ENCODE data around the gene FHIT.

The FHIT gene

DNA sequence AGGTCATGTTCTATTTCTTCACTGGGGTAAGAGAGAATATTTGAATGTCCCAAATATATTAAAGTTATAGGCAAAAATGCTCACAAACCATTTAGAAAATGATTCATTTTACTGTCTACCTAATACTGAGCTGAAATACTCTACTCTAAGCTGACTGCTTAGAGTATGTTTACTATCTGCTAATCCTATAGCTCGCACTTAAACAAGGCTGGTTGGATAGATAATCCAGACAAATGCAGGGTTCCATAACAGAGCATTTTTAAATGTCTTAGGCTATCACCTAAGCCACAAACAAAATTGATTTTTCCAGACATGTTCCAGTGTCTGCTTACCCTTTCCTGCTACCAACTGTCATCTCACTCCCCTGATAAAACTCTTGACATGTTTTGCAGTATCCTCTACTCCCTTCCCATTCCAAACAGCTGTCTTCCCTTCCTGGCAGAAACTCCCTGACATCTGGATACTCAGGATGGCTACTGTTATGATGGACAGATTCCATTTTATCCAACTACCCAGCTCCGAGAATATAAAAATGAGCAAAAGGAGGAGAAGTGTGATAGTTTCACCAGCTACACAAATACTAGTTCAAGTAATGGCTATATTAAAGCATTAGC, 1034.7 kb downstream of the FHIT start:
- no peak for DNase-seq (ENCODE audit: low read depth)

DNA sequence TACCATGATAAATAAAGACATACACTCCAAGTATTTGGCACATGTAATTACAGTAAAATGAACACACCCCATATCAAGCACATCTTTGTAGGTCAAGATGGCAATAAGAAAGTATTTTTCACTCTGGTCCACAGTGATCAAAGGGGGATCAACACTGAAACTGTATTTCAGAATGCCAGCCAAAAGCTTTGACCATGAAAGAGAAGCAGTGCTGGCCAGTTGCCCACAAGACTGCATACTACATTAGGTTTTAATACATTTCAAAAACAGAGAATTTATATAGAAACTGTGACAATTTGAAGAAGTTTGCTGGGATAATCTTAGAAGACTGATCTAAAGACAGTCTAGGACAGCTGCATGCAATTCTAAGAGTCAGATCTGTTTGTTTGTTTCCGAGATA, 1035.3 kb downstream of the FHIT start:
- DNase-seq (ENCODE audit: low read depth): no peak

GRCh38 chr3:60207905-60208304, 1043.3 kb downstream of the FHIT start:
- no peak for DNase-seq (ENCODE audit: low read depth)

DNA sequence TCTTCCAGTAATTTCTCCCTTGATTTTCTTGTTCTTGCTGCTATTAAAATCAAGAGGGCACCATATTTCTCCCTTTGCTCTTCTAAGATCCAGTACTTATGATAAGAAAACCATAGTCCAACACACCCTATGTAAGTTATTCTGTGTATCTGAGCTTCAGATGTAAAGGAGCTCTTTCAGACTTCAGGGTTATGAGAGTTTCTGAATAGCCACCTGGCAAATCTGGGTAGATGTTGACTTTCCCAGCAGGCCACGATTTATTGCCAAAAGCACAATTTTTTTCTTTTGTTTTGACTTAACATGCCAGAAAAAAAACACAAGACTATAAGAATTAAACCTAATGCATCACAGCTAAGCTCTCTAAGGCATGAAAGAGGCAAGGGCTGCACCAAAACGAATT, 1045.0 kb downstream of the FHIT start:
- DNase-seq (ENCODE audit: low read depth): no peak

- no peak for DNase-seq (ENCODE audit: low read depth)
These were observed 1049.1 kb downstream of the FHIT start for GRCh38 chr3:60202052-60202726.

GRCh38 chr3:60199306-60199705, 1051.9 kb downstream of the FHIT start:
- DNase-seq (ENCODE audit: low read depth): no peak

GRCh38 chr3:60198179-60198720, 1053.0 kb downstream of the FHIT start:
- DNase-seq (ENCODE audit: low read depth): no peak

DNA sequence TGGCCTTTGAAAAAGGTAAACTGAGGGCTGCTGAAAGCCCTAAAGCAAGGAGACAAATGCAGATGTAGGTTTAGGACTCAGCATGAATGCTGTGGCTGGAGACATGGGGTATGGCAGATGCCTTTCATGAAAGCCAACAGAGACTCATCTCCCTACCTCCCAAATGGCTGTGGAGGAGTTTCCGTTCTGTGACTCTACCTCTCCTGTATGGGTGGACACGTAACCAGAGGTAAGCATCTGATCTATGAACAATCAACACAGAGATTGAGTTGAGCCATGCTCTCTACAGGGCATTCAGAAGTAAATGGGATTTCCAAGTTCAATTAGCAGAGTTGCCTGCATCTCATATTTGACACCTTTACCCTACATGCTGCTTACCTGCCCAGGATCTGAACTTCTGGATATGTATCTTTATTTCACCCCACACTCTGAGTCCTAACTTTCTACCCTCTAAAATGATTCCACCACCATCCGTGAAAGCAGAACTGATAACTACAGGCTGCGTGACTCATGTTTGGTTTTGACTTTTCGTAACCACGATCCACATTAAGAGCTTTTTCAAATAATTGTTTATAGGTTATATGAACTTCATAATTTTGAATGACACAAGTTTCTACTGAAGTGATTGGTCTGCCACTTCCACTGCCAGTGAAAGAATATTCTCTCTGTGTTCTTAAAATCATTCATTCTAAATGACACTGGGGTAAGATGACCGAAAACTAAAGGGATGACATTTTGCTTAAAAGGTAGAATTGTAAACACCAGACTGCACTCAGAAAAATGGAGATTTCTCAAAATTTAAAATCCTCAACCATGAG, 1058.7 kb downstream of the FHIT start:
- DNase-seq (ENCODE audit: low read depth): no peak

GRCh38 chr3:60190073-60190472, 1061.2 kb downstream of the FHIT start:
- no peak for DNase-seq (ENCODE audit: low read depth)

- DNase-seq (ENCODE audit: low read depth): no peak
These were observed 1061.9 kb downstream of the FHIT start for GRCh38 chr3:60189304-60189703.

DNA sequence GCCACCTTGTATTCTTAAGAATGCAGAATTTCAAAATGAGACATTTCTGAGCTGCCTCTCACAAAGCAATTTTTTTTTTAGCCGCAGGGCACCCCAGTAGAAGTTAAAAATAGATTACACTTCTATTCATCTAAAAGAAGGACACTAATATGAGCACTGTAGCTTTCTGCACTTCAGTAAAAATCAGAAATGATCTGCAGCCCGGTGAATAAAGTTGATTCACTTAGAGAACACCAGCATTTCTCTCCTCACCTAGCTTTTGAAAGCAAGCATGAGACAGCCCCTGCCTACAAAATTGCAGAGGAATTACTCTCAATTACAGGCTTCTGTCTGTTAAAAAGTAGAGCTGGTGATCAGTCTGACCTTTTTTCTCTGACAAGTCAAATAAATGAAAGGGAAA, 1062.4 kb downstream of the FHIT start:
- DNase-seq (ENCODE audit: low read depth): no peak

- DNase-seq (ENCODE audit: low read depth): no peak
These were observed 1063.9 kb downstream of the FHIT start for GRCh38 chr3:60187343-60187742.

DNA sequence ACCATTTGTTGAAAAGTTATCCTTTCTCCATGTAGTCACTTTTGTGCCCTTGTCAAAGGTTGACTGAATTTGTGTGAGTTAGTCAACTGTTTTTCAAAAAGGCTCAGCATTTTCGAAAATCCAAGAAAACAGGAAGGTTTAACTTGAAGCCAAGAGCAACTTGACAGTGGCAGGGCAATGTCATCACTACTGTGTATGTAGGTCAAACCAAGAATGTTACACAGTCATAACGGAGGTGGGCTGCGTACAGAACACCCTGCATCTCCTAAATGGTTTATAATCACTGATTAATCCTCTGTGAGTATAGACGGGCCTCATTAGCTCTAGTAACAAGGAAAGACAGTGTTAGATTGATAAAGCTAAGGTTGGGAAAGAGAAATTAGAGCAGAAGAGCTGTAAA, 1064.9 kb downstream of the FHIT start:
- no peak for DNase-seq (ENCODE audit: low read depth)

DNA sequence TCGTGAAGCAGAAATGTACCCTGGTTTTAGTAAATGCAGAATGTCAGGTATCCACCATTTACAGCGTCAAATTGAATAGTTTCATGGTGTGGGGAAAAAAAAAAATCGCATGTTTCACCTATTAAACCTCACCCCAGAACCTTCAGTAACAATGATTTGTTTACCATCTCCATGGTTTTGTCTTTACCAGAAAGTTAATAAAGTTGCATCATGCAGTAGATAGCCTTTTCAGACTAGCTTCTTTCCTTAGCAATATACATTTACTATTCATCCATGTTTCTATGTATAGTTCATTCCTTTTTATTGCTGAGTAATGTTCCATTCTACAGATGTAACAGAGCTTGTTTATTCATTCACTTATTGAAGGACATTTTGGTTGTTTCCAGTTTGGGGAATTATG, 1066.1 kb downstream of the FHIT start:
- no peak for DNase-seq (ENCODE audit: low read depth)

GRCh38 chr3:60182697-60183096, 1068.6 kb downstream of the FHIT start:
- DNase-seq (ENCODE audit: low read depth): no peak

DNA sequence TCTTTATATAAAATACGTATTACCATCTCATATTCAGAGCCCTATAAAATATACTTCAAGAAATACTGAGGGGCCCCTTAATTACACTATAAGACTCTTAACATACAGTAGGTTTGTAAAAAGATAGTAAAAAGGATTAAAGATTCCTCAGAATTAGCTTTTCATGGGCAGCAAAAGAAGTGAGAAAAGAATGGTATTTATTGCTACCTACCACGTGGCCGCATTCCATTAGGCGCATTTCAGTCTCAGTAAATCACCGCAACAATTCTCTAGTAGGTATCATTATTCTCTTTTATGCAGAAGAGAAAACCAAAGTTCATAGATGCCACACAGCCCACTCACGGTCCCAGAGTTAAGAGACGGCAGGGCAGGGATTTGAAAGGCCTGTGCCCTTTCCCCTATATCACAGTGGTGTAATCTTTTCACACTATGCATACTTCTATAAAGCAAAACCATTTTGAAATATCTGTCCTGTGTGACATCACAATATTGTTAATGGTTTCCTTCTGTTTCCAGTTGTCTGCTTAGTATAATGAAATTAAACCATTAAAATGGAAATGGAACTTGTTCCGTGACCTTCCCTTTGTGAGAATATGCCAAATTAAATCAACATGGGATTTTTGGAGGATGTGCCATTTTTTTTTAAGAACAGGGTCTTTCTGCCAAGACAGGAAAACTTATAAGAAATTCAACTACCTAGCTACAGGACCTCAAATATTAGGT, 1072.2 kb downstream of the FHIT start:
- no peak for DNase-seq (ENCODE audit: low read depth)

- DNase-seq (ENCODE audit: low read depth): no peak
These were observed 1073.5 kb downstream of the FHIT start for GRCh38 chr3:60177726-60178125.

- no peak for DNase-seq (ENCODE audit: low read depth)
These were observed 1074.6 kb downstream of the FHIT start for GRCh38 chr3:60176614-60177013.

GRCh38 chr3:60175680-60176079, 1075.6 kb downstream of the FHIT start:
- no peak for DNase-seq (ENCODE audit: low read depth)

GRCh38 chr3:60169755-60170154, 1081.5 kb downstream of the FHIT start:
- no peak for DNase-seq (ENCODE audit: low read depth)

DNA sequence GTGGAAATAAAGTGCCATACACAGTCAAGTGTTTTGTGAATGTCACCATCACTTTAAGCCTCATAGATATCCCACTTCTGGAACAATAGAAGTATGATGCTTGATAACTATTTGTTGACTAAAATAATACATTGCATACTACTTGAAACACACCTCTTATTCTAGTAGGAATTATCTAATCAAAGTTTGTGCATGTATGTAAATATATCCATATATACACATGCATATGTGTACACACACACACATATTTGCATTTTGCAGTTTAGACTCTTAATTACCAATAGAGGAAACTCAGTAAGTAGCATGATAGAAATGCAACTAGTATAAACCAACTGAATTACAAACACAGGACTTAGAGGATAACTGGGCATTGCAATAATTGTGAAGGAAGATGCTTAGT, 1084.1 kb downstream of the FHIT start:
- no peak for DNase-seq (ENCODE audit: low read depth)
